Uterus (tissue), 2 donors: ENCODE results near the gene NEMF.

Source experiments
- CTCF ChIP-seq, 4 experiments: fragments of 200-600 bp in 2 of 4; fragments of 450-650 bp in 2 of 4; sonication (generic) in 2 of 4; IDR thresholded peaks; one replicate each; pipeline ENCODE4 v1.5.1; 2016 to 2019; ENCODE audit warnings: antibody characterized with exemption in 4 of 4, mild to moderate bottlenecking in 2 of 4, moderate library complexity in 1 of 4
- POLR2A ChIP-seq, 2 donors: fragments of 450-650 bp; IDR thresholded peaks; one replicate each; pipeline ENCODE4 v1.6.1; 2016; ENCODE audit warnings: antibody characterized with exemption in 2 of 2, mild to moderate bottlenecking in 1 of 2, moderate library complexity in 1 of 2

GRCh38 chr14:49766839-49767238, 85.7 kb downstream of the NEMF start:
- no peak for TF ChIP-seq CTCF (IDR thresholded peaks at IDR 0.05)
- TF ChIP-seq POLR2A (IDR thresholded peaks at IDR 0.05) = no peak
